ENCODE data around the gene SYT5. TPM values are rescaled to one million over a fixed set of nuclear protein-coding genes. Genes with fewer than 3 reads are reported as not detected.

Gene SYT5
- total RNA-seq, 2 donors from 2014 or later = 4.3 TPM; not detected in 1

DNA sequence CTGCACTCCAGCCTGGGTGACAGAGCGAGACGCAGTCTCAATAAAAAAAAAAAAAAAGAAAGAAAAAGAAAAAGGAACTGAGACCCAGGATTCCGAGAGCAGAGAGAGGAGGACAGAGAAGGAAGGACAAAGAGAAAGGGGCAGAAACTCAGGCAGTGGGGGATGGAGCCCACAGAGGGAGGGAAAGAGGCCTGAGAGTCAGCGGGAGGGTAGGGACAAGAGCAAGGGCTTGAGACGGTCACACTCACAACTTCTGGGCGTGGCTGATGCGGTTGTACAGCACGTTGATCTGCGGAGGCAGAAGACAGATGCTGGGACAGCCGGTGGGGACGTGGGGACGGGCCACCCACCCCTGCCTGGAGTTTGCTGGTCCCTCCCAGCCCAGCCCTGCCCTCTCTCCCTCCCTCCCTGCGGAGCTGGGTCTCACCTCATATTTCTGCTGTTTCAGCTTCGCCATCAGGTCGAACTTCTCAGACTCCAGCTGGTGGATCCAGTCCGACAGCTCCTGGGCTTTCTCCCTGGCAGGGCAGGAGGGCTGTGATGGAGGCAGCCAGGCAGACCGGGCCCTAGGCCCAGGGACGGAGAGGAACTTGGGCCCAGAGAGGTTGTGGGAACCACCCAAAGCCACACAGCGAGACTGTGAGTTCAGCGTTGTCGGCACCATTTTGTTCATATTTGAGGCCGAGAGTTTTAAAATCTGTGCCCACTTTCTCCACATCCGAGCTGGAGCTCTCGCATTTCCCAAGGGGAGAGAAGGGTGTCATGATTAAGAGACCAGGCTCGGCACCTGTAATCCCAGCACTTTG is 46.2 kb downstream of the SYT5 start:
- Histone ChIP-seq H3K27me3 (replicated peaks; ENCODE audit: insufficient read depth) (peaks cover 6% of the 10 kb centered on the region), H3K27ac (no peak overlapping the region), H3K4me1 (replicated peaks) (no peaks in the 10 kb centered on the region), H3K9me3 (no peaks in the 10 kb centered on the region), H3K36me3 (no peaks in the 10 kb centered on the region), H3K4me3 (no peak overlapping the region)
- DNase-seq (ENCODE audit: low spot score) = no peak
- TF ChIP-seq, protein P1, sequence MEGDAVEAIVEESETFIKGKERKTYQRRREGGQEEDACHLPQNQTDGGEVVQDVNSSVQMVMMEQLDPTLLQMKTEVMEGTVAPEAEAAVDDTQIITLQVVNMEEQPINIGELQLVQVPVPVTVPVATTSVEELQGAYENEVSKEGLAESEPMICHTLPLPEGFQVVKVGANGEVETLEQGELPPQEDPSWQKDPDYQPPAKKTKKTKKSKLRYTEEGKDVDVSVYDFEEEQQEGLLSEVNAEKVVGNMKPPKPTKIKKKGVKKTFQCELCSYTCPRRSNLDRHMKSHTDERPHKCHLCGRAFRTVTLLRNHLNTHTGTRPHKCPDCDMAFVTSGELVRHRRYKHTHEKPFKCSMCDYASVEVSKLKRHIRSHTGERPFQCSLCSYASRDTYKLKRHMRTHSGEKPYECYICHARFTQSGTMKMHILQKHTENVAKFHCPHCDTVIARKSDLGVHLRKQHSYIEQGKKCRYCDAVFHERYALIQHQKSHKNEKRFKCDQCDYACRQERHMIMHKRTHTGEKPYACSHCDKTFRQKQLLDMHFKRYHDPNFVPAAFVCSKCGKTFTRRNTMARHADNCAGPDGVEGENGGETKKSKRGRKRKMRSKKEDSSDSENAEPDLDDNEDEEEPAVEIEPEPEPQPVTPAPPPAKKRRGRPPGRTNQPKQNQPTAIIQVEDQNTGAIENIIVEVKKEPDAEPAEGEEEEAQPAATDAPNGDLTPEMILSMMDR (IDR thresholded peaks at IDR 0.05) = no peak
- TF ChIP-seq POLR2AphosphoS5 (IDR thresholded peaks at IDR 0.05) (no peak), POLR2A (IDR thresholded peaks at IDR 0.05) (no peak)
- WGBS = 50% methylated on average over 25 of the region's 25 CpGs
- intact Hi-C loops (cut with DNase I) = no loop called here

- H3K4me1 ChIP-seq (replicated peaks) = no peaks in the 10 kb centered on the region
- DNase-seq (ENCODE audit: low spot score) = no peak
- no peak overlapping the region for H3K4me3 ChIP-seq
- H3K27me3 ChIP-seq (replicated peaks; ENCODE audit: insufficient read depth) = no peaks in the 10 kb centered on the region
- WGBS = 59% methylated on average over 14 of the region's 14 CpGs
- H3K36me3 ChIP-seq = no peaks in the 10 kb centered on the region
- no peak overlapping the region for H3K27ac ChIP-seq
- H3K9me3 ChIP-seq = no peaks in the 10 kb centered on the region
- TF ChIP-seq POLR2A (IDR thresholded peaks at IDR 0.05) (no peak), POLR2AphosphoS5 (IDR thresholded peaks at IDR 0.05) (no peak)
- TF ChIP-seq, protein P1 (IDR thresholded peaks at IDR 0.05) = no peak
- intact Hi-C loops (cut with DNase I) = no loop called here
These were observed 47.5 kb downstream of the SYT5 start for GRCh38 chr19:55132453-55133129.

DNA sequence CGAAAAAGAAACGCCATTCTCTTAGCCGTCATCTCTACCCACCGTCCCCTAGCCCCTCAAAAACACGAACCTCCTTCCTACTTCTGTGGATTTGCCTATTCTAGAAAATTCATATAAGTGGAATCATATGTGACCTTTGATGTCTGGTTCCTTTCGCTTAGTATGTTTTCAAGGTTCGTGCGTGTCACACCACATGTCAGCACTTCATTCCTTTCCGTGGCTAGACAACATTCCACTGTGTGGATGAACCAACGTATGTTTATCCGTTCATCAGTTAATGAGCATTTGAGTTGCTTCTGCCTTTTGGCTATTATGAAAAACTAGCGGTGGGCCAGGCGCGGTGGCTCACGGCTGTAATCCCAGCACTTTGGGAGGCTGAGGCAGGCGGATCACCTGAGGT is 48.7 kb downstream of the SYT5 start:
- H3K9me3 ChIP-seq = no peaks in the 10 kb centered on the region
- no peak overlapping the region for H3K27ac ChIP-seq
- no peak overlapping the region for H3K4me3 ChIP-seq
- no peak for TF ChIP-seq POLR2AphosphoS5 (IDR thresholded peaks at IDR 0.05)
- no peak for TF ChIP-seq POLR2A (IDR thresholded peaks at IDR 0.05)
- TF ChIP-seq, protein P1 (IDR thresholded peaks at IDR 0.05) = no peak
- intact Hi-C loops (cut with DNase I) = no loop called here
- no peaks in the 10 kb centered on the region for H3K27me3 ChIP-seq (replicated peaks; ENCODE audit: insufficient read depth)
- DNase-seq (ENCODE audit: low spot score) = no peak
- no peaks in the 10 kb centered on the region for H3K36me3 ChIP-seq
- no peaks in the 10 kb centered on the region for H3K4me1 ChIP-seq (replicated peaks)
- WGBS = 68% methylated on average over 16 of the region's 16 CpGs

Small RNA genes lying within 50 kb of the gene (microRNA-seq; reads per million reads assigned to microRNA genes)
- gene MIR7975 = not detected

Small RNA genes lying within 50 kb of the gene (small RNA-seq; reads per million reads assigned to genes)
- gene MIR7975 = 0 reads per million in 2 donors
- 0 reads per million in 2 donors for gene RF01210

Other genes with a start within 250 kb of the SYT5 start
- 1 to 10 TPM in 1 of 2 donors, not detected in 1; 7.6 TPM for gene NLRP7, start 232.8 kb downstream of the SYT5 start, total RNA-seq
- 10 to 100 TPM; 18.5 to 22.4 TPM for gene NLRP2, start 213.9 kb downstream of the SYT5 start, total RNA-seq
- under 1 TPM; 0.23 to 0.27 TPM for gene GP6, start 142.0 kb downstream of the SYT5 start, total RNA-seq
- 10 to 100 TPM; 29.8 to 32.8 TPM for gene RDH13, start 117.1 kb downstream of the SYT5 start, total RNA-seq
- 10 to 100 TPM; 36.8 to 62.8 TPM for gene EPS8L1, start 104.4 kb downstream of the SYT5 start, total RNA-seq
- 100 to 1,000 TPM in 1 of 2 donors, 10 to 100 TPM in 1; 67.8 to 164 TPM for gene PPP1R12C, start 62.7 kb downstream of the SYT5 start, total RNA-seq
- 10 to 100 TPM in 1 of 2 donors, 1 to 10 TPM in 1; 8.5 to 87.9 TPM for gene TNNT1, start 31.1 kb downstream of the SYT5 start, total RNA-seq
- 10 to 100 TPM in 1 of 2 donors, not detected in 1; 12.4 TPM for gene TNNI3, start 22.6 kb downstream of the SYT5 start, total RNA-seq
- gene DNAAF3, start 13.7 kb downstream of the SYT5 start, total RNA-seq = 10 to 100 TPM in 1 of 2 donors, under 1 TPM in 1; 0.55 to 16.1 TPM
- gene PTPRH, start 29.2 kb upstream of the SYT5 start, total RNA-seq = 1 to 10 TPM in 1 of 2 donors, not detected in 1; 4.0 TPM
- 10 to 100 TPM in 1 of 2 donors, 1 to 10 TPM in 1; 1.5 to 10.8 TPM for gene TMEM86B, start 48.5 kb upstream of the SYT5 start, total RNA-seq
- 100 to 1,000 TPM in 1 of 2 donors, 10 to 100 TPM in 1; 49.5 to 112 TPM for gene PPP6R1, start 78.7 kb upstream of the SYT5 start, total RNA-seq
- gene HSPBP1, start 99.8 kb upstream of the SYT5 start, total RNA-seq = 10 to 100 TPM; 33.6 to 36.0 TPM
- 10 to 100 TPM in 1 of 2 donors, 1 to 10 TPM in 1; 1.4 to 10.9 TPM for gene BRSK1, start 103.7 kb upstream of the SYT5 start, total RNA-seq
- not detected for gene TMEM150B, start 145.1 kb upstream of the SYT5 start, total RNA-seq
- 10 to 100 TPM; 17.8 to 32.3 TPM for gene KMT5C, start 159.6 kb upstream of the SYT5 start, total RNA-seq
- gene COX6B2, start 174.4 kb upstream of the SYT5 start, total RNA-seq = 10 to 100 TPM in 1 of 2 donors, not detected in 1; 10.2 TPM
- 1 to 10 TPM in 1 of 2 donors, not detected in 1; 1.5 TPM for gene GARIN5B, start 183.0 kb upstream of the SYT5 start, total RNA-seq
- 1 to 10 TPM in 1 of 2 donors, not detected in 1; 2.0 TPM for gene IL11, start 190.2 kb upstream of the SYT5 start, total RNA-seq
- not detected for gene TMEM190, start 196.5 kb upstream of the SYT5 start, total RNA-seq
- 100 to 1,000 TPM in 1 of 2 donors, 10 to 100 TPM in 1; 19.6 to 116 TPM for gene TMEM238, start 204.0 kb upstream of the SYT5 start, total RNA-seq
- gene RPL28, start 205.6 kb upstream of the SYT5 start, total RNA-seq = 100 to 1,000 TPM; 439 to 554 TPM
- gene UBE2S, start 227.5 kb upstream of the SYT5 start, total RNA-seq = 10 to 100 TPM; 10.3 to 49.9 TPM

Measured in prostate gland (tissue), 2 donors.